GM12878 (cell line): Measurements from ENCODE around the gene DTD1.

Experiments used
- ATF7 ChIP-seq: fragments of 450-650 bp; IDR thresholded peaks from 2 replicates; pipeline ENCODE4 v1.6.1; 2016; ENCODE audit warnings: low read depth, mild to moderate bottlenecking
- CEBPB ChIP-seq, 2 experiments: fragments of 150-350 bp in 1 of 2; IDR thresholded peaks; 2 replicates each; pipeline ENCODE4 v1.6.1; 2012 to 2014; ENCODE audit warnings: low read depth in 2 of 2, low read length in 2 of 2, borderline replicate concordance in 1 of 2, inconsistent platforms in 1 of 2
- CTCF ChIP-seq, 3 experiments: IDR thresholded peaks in 2 of 3; conservative IDR thresholded peaks in 1 of 3; 2 replicates each; pipeline ENCODE4 v1.5.1; 2011; ENCODE audit warnings: low read depth in 3 of 3, low read length in 3 of 3, mild to moderate bottlenecking in 3 of 3, control low read depth in 2 of 3, moderate library complexity in 2 of 3, inconsistent platforms in 1 of 3, mixed read lengths in 1 of 3; ENCODE audit not compliant: control insufficient read depth in 2 of 3, insufficient read depth in 1 of 3; ENCODE audit errors: extremely low read depth in 1 of 3
- E2F8 ChIP-seq: fragments of 450-650 bp; IDR thresholded peaks from 2 replicates; pipeline ENCODE4 v1.6.1; 2018; ENCODE audit warnings: mild to moderate bottlenecking, low read depth, moderate library complexity; ENCODE audit not compliant: partially characterized antibody
- NR2C1 ChIP-seq: fragments of 450-650 bp; IDR thresholded peaks from 2 replicates; pipeline ENCODE4 v1.6.1; 2017; ENCODE audit warnings: antibody characterized with exemption, mild to moderate bottlenecking, moderate library complexity
- POLR2A ChIP-seq: IDR thresholded peaks from 2 replicates; pipeline ENCODE4 v1.6.1; 2011; ENCODE audit warnings: low read depth, mild to moderate bottlenecking, low read length
- POLR2AphosphoS5 ChIP-seq: IDR thresholded peaks from 2 replicates; pipeline ENCODE4 v1.6.1; 2011; ENCODE audit warnings: mild to moderate bottlenecking, low read length, inconsistent platforms
- SP1 ChIP-seq: IDR thresholded peaks from one replicate; pipeline ENCODE4 v1.6.1; 2011; ENCODE audit warnings: low read depth, low read length

- TF ChIP-seq SP1 (no peak), CEBPB (IDR thresholded peaks at IDR 0.05; ENCODE audit: borderline replicate concordance in 1 of 2, low read depth in 2 of 2, low read length in 2 of 2) (no peak), POLR2A (no peak), POLR2AphosphoS5 (no peak), CTCF (IDR thresholded peaks at IDR 0.05 in 2 of 3, conservative IDR thresholded peaks at IDR 0.05 in 1 of 3; ENCODE audit: control insufficient read depth in 2 of 3, extremely low read depth in 1 of 3, insufficient read depth in 1 of 3, low read depth in 3 of 3, low read length in 3 of 3) (no peak), ATF7 (no peak), NR2C1 (no peak), E2F8 (no peak)
These were observed 7.8 kb upstream of the DTD1 start for GRCh38 chr20:18580012-18580411.
